HG02840 (cell line): Measurements from ENCODE around the gene TMEM81.

Experiments used
- ATAC-seq: cut with Tn5 transposase; IDR thresholded peaks from one replicate; pipeline ENCODE4 v1.9.1; 2021; ENCODE audit warnings: mild to moderate bottlenecking, moderate library complexity, moderate number of reproducible peaks; ENCODE audit not compliant: unreplicated experiment, low FRiP score

TMEM81 gene

GRCh38 chr1:205061665-205062069, 22.6 kb downstream of the TMEM81 start:
- no peak for ATAC-seq

GRCh38 chr1:205061227-205061626, 23.0 kb downstream of the TMEM81 start:
- no peak for ATAC-seq

- ATAC-seq: no peak
Measured at GRCh38 chr1:205060746-205061145, 23.5 kb downstream of the TMEM81 start.

GRCh38 chr1:205059660-205060059, 24.6 kb downstream of the TMEM81 start:
- ATAC-seq: no peak

GRCh38 chr1:205058853-205059252, 25.4 kb downstream of the TMEM81 start:
- ATAC-seq: no peak

- ATAC-seq: no peak
Measured at GRCh38 chr1:205057808-205058575, 26.3 kb downstream of the TMEM81 start.

- no peak for ATAC-seq
Measured at GRCh38 chr1:205056956-205057568, 27.2 kb downstream of the TMEM81 start.

- ATAC-seq: no peak
Measured at GRCh38 chr1:205056188-205056611, 28.1 kb downstream of the TMEM81 start.

GRCh38 chr1:205054013-205054412, 30.2 kb downstream of the TMEM81 start:
- ATAC-seq: no peak

- no peak for ATAC-seq
Measured at GRCh38 chr1:205053296-205053695, 31.0 kb downstream of the TMEM81 start.

GRCh38 chr1:205052690-205053089, 31.6 kb downstream of the TMEM81 start:
- no peak for ATAC-seq

GRCh38 chr1:205049479-205049878, 34.8 kb downstream of the TMEM81 start:
- no peak for ATAC-seq

GRCh38 chr1:205048382-205048781, 35.9 kb downstream of the TMEM81 start:
- ATAC-seq: no peak

GRCh38 chr1:205047764-205048231, 36.5 kb downstream of the TMEM81 start:
- ATAC-seq: no peak

- ATAC-seq: no peak
Measured at GRCh38 chr1:205046870-205047269, 37.4 kb downstream of the TMEM81 start.

- no peak for ATAC-seq
Measured at GRCh38 chr1:205045146-205045545, 39.1 kb downstream of the TMEM81 start.

- no peak for ATAC-seq
Measured at GRCh38 chr1:205044741-205045140, 39.5 kb downstream of the TMEM81 start.

- ATAC-seq: no peak
Measured at GRCh38 chr1:205043866-205044265, 40.4 kb downstream of the TMEM81 start.

GRCh38 chr1:205042911-205043806, 41.1 kb downstream of the TMEM81 start, which contains the start of gene CNTN2:
CNTN2 (plus strand) TSS chr1:205043212; CDS start chr1:205053186, 9,974 bp downstream.
- no peak for ATAC-seq

- no peak for ATAC-seq
Measured at GRCh38 chr1:205041998-205042910, 42.0 kb downstream of the TMEM81 start.
